NB4 (cell line): Measurements from ENCODE around the gene GBF1.

Source experiments
- MAX ChIP-seq: IDR thresholded peaks from 2 replicates; pipeline ENCODE4 v1.6.1; 2011; ENCODE audit warnings: low read depth, low read length
- MYC ChIP-seq: IDR thresholded peaks from 2 replicates; pipeline ENCODE4 v1.6.1; 2011; ENCODE audit warnings: low read depth, low read length
- POLR2A ChIP-seq: IDR thresholded peaks from 2 replicates; pipeline ENCODE4 v1.6.1; 2011; ENCODE audit warnings: mild to moderate bottlenecking; ENCODE audit not compliant: insufficient read length; ENCODE audit errors: extremely low read depth
- TF ChIP-seq, protein P1 (sequence below): IDR thresholded peaks from one replicate; pipeline ENCODE4 v1.5.1; 2012; ENCODE audit warnings: low read depth, low read length

- TF ChIP-seq, protein P1, sequence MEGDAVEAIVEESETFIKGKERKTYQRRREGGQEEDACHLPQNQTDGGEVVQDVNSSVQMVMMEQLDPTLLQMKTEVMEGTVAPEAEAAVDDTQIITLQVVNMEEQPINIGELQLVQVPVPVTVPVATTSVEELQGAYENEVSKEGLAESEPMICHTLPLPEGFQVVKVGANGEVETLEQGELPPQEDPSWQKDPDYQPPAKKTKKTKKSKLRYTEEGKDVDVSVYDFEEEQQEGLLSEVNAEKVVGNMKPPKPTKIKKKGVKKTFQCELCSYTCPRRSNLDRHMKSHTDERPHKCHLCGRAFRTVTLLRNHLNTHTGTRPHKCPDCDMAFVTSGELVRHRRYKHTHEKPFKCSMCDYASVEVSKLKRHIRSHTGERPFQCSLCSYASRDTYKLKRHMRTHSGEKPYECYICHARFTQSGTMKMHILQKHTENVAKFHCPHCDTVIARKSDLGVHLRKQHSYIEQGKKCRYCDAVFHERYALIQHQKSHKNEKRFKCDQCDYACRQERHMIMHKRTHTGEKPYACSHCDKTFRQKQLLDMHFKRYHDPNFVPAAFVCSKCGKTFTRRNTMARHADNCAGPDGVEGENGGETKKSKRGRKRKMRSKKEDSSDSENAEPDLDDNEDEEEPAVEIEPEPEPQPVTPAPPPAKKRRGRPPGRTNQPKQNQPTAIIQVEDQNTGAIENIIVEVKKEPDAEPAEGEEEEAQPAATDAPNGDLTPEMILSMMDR, result no peak
- TF ChIP-seq POLR2A (no peak), MYC (no peak), MAX (no peak)
These were observed 33.8 kb downstream of the GBF1 start for GRCh38 chr10:102279104-102279503.
